ENCODE measurements around the gene C10orf71. TPM values are rescaled to one million over a fixed set of nuclear protein-coding genes. Genes with fewer than 3 reads are reported as not detected.

C10orf71 gene
- polyA plus RNA-seq, 1 of the 3 experiments (the other 2 are of a cell fraction), result not detected

GRCh38 chr10:49349390-49349789, 50.4 kb downstream of the C10orf71 start:
- no peaks in the 10 kb centered on the region for H4K20me1 ChIP-seq (ENCODE audit: insufficient read depth)
- CTCF ChIA-PET, result no interaction called here
- 55% methylated on average over 4 of the region's 4 CpGs for WGBS (ENCODE audit: low lambda C conversion rate)

GRCh38 chr10:49350138-49350537, 51.2 kb downstream of the C10orf71 start:
- no peak overlapping the region for H2AFZ ChIP-seq (ENCODE audit: low read depth)
- no peak overlapping the region for H3K27ac ChIP-seq (ENCODE audit: low read depth in 2 of 2, low read length in 1 of 2)
- no peak overlapping the region for H3K9ac ChIP-seq
- no peak overlapping the region for H3K4me2 ChIP-seq
- ChIA-PET POLR2A (no interaction called here), CTCF (interaction anchor here (1.0 kb wide), 1 partner anchor 10 kb away, joined by 3 read pairs; no protein-coding TSS in a partner anchor)
- TF ChIP-seq MAX (IDR thresholded peaks at IDR 0.05; ENCODE audit: low read depth), result no peak
- no peak for TF ChIP-seq TAF1 (IDR thresholded peaks at IDR 0.05; ENCODE audit: borderline replicate concordance, low read depth, low read length)
- no peak for TF ChIP-seq MEF2A (IDR thresholded peaks at IDR 0.05; ENCODE audit: borderline replicate concordance, low read depth)
- TF ChIP-seq MXI1 (IDR thresholded peaks at IDR 0.05; ENCODE audit: low read depth, low read length), result no peak
- TF ChIP-seq RXRA (IDR thresholded peaks at IDR 0.05; ENCODE audit: borderline replicate concordance, low read depth), result no peak
- no peak for TF ChIP-seq RCOR1 (IDR thresholded peaks at IDR 0.05; ENCODE audit: low read length)
- no peak for TF ChIP-seq JUND (IDR thresholded peaks at IDR 0.05)
- TF ChIP-seq EP300 (IDR thresholded peaks at IDR 0.05; ENCODE audit: borderline replicate concordance in 1 of 2, low read depth in 1 of 2, low read length in 1 of 2), result no peak
- TF ChIP-seq IRF3 (IDR thresholded peaks at IDR 0.05; ENCODE audit: low read depth, low read length), result no peak
- TF ChIP-seq SIN3A (IDR thresholded peaks at IDR 0.05; ENCODE audit: borderline replicate concordance, low read depth, low read length), result no peak
- no peak for TF ChIP-seq FOXM1 (IDR thresholded peaks at IDR 0.05; ENCODE audit: low read depth)
- TF ChIP-seq NFIC (IDR thresholded peaks at IDR 0.05; ENCODE audit: borderline replicate concordance), result no peak
- no peak for TF ChIP-seq GATA2 (CRISPR knock-in tag; IDR thresholded peaks at IDR 0.05)
- TF ChIP-seq, protein P1, sequence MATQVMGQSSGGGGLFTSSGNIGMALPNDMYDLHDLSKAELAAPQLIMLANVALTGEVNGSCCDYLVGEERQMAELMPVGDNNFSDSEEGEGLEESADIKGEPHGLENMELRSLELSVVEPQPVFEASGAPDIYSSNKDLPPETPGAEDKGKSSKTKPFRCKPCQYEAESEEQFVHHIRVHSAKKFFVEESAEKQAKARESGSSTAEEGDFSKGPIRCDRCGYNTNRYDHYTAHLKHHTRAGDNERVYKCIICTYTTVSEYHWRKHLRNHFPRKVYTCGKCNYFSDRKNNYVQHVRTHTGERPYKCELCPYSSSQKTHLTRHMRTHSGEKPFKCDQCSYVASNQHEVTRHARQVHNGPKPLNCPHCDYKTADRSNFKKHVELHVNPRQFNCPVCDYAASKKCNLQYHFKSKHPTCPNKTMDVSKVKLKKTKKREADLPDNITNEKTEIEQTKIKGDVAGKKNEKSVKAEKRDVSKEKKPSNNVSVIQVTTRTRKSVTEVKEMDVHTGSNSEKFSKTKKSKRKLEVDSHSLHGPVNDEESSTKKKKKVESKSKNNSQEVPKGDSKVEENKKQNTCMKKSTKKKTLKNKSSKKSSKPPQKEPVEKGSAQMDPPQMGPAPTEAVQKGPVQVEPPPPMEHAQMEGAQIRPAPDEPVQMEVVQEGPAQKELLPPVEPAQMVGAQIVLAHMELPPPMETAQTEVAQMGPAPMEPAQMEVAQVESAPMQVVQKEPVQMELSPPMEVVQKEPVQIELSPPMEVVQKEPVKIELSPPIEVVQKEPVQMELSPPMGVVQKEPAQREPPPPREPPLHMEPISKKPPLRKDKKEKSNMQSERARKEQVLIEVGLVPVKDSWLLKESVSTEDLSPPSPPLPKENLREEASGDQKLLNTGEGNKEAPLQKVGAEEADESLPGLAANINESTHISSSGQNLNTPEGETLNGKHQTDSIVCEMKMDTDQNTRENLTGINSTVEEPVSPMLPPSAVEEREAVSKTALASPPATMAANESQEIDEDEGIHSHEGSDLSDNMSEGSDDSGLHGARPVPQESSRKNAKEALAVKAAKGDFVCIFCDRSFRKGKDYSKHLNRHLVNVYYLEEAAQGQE (IDR thresholded peaks at IDR 0.05; ENCODE audit: low read depth, low read length), result no peak
- TF ChIP-seq ELF1 (IDR thresholded peaks at IDR 0.05), result no peak
- no peak for TF ChIP-seq SMC3 (IDR thresholded peaks at IDR 0.05; ENCODE audit: low read depth, low read length)
- no peaks in the 10 kb centered on the region for H3K27me3 ChIP-seq (ENCODE audit: insufficient read depth)
- no peaks in the 10 kb centered on the region for H3K9me2 ChIP-seq
- no peaks in the 10 kb centered on the region for H3K36me3 ChIP-seq (replicated peaks in 1 of 2; ENCODE audit: control insufficient read depth in 1 of 2, insufficient read depth in 2 of 2, low read length in 1 of 2)
- no peaks in the 10 kb centered on the region for H4K20me1 ChIP-seq (ENCODE audit: insufficient read depth)
- H3K9me3 ChIP-seq, result no peaks in the 10 kb centered on the region
- H3K4me1 ChIP-seq (ENCODE audit: control insufficient read depth in 1 of 2, insufficient read depth in 2 of 2, low read depth in 1 of 2, low read length in 1 of 2), result no peaks in the 10 kb centered on the region; a peak in 1 of 4 replicates
- H3K79me2 ChIP-seq (ENCODE audit: insufficient read depth), result no peaks in the 10 kb centered on the region
- H3K4me3 ChIP-seq (ENCODE audit: low read depth in 2 of 2, low read length in 1 of 2), result no peak overlapping the region
- H3F3A ChIP-seq (replicated peaks; ENCODE audit: insufficient read depth), result no peaks in the 10 kb centered on the region
- no peak for DNase-seq

More at GRCh38 chr10:49349390-49349789, 50.4 kb downstream of the C10orf71 start:
- H3K9me3 ChIP-seq, result no peaks in the 10 kb centered on the region
- TF ChIP-seq TEAD4 (IDR thresholded peaks at IDR 0.05; ENCODE audit: borderline replicate concordance, insufficient read depth), result no peak
- no peak for TF ChIP-seq EP300 (IDR thresholded peaks at IDR 0.05; ENCODE audit: borderline replicate concordance in 1 of 2, low read depth in 1 of 2, low read length in 1 of 2)
- no peak for TF ChIP-seq POLR2AphosphoS5 (IDR thresholded peaks at IDR 0.05; ENCODE audit: low read depth, low read length)
- no peak for TF ChIP-seq NRF1 (IDR thresholded peaks at IDR 0.05; ENCODE audit: low read depth, low read length)
- DNase-seq, result no peak
- H3K4me2 ChIP-seq, result no peak overlapping the region
- no peaks in the 10 kb centered on the region for H3K9me2 ChIP-seq
- H3K27ac ChIP-seq (ENCODE audit: low read depth in 2 of 2, low read length in 1 of 2), result no peak overlapping the region
- no peaks in the 10 kb centered on the region for H3K27me3 ChIP-seq (ENCODE audit: insufficient read depth)
- no peak overlapping the region for H2AFZ ChIP-seq (ENCODE audit: low read depth)
- no peaks in the 10 kb centered on the region for H3K79me2 ChIP-seq (ENCODE audit: insufficient read depth)
- no peaks in the 10 kb centered on the region for H3F3A ChIP-seq (replicated peaks; ENCODE audit: insufficient read depth)
- POLR2A ChIA-PET, result no interaction called here
- H3K4me3 ChIP-seq (ENCODE audit: low read depth in 2 of 2, low read length in 1 of 2), result no peak overlapping the region
- no peak overlapping the region for H3K9ac ChIP-seq
- H3K36me3 ChIP-seq (replicated peaks in 1 of 2; ENCODE audit: control insufficient read depth in 1 of 2, insufficient read depth in 2 of 2, low read length in 1 of 2), result no peaks in the 10 kb centered on the region
- H3K4me1 ChIP-seq (ENCODE audit: control insufficient read depth in 1 of 2, insufficient read depth in 2 of 2, low read depth in 1 of 2, low read length in 1 of 2), result no peaks in the 10 kb centered on the region; a peak in 1 of 4 replicates

Measured in SK-N-SH (cell line).